ENCODE results near the gene FXR2. TPM values are rescaled to one million over a fixed set of nuclear protein-coding genes. Genes with fewer than 3 reads are reported as not detected.

The FXR2 gene
- total RNA-seq, 1 experiment from 2014 or later = 49.7 TPM

GRCh38 chr17:7610641-7611040 is 4.1 kb downstream of the FXR2 start:
- ChIA-PET RAD21 (ENCODE audit: low non-redundant PET in 1 of 2, low total read pairs in 2 of 2, uncharacterized antibody in 2 of 2, unreplicated experiment in 2 of 2) (no interaction called here), POLR2A (interaction anchor here (1.0 kb wide), 1 partner anchor 75 kb away, joined by 4 read pairs; no protein-coding TSS in a partner anchor), CTCF (no interaction called here)
- no peak overlapping the region for H2AFZ ChIP-seq (ENCODE audit: low read depth, low read length, poor library complexity, severe bottlenecking)
- H3K27ac ChIP-seq (ENCODE audit: low read depth, low read length) = no peak overlapping the region
- 0 out of 2 replicates have a peak, but pooled peaks cover 3% of the 10 kb centered on the region for H4K20me1 ChIP-seq (ENCODE audit: insufficient read depth)
- H3K36me3 ChIP-seq (ENCODE audit: control insufficient read depth in 1 of 2, insufficient read depth in 2 of 2, low read length in 2 of 2) = peaks cover 12 to 26% of the 10 kb centered on the region in 2 experiments
- H3K9ac ChIP-seq (ENCODE audit: low read length) = no peak overlapping the region
- intact Hi-C loops (cut with micrococcal nuclease) = no loop called here
- H3K9me2 ChIP-seq (ENCODE audit: insufficient read depth) = no peaks in the 10 kb centered on the region
- ATAC-seq (no peak), DNase-seq (ENCODE audit: low read depth, low spot score) (no peak)
- TF ChIP-seq SP1 (IDR thresholded peaks at IDR 0.05; ENCODE audit: low read depth) = no peak
- no peak for TF ChIP-seq ELF1 (IDR thresholded peaks at IDR 0.05; ENCODE audit: borderline replicate concordance, low read depth)
- no peak for TF ChIP-seq REST (IDR thresholded peaks at IDR 0.05; ENCODE audit: low read depth)
- no peak for TF ChIP-seq ZNF274 (IDR thresholded peaks at IDR 0.05; ENCODE audit: low read depth, low read length)
- no peak for TF ChIP-seq FOSL1 (IDR thresholded peaks at IDR 0.05; ENCODE audit: low read depth)
- TF ChIP-seq POLR2A (IDR thresholded peaks at IDR 0.05; ENCODE audit: borderline replicate concordance, extremely low read depth, insufficient read depth, insufficient read length) = no peak
- TF ChIP-seq CTCF (IDR thresholded peaks at IDR 0.05 in 2 of 3, conservative IDR thresholded peaks at IDR 0.05 in 1 of 3; ENCODE audit: borderline replicate concordance in 1 of 3, insufficient read depth in 1 of 3, low read depth in 2 of 3, low read length in 2 of 3) = no peak
- no peak for TF ChIP-seq CEBPB (IDR thresholded peaks at IDR 0.05; ENCODE audit: low read depth)
- BruUV-seq (replicated peaks) = no TSS peak
- H3K4me3 ChIP-seq (replicated peaks in 1 of 2; ENCODE audit: low read depth in 1 of 2, low read length in 2 of 2) = no peak overlapping the region
- H3K9me3 ChIP-seq (ENCODE audit: control insufficient read depth in 1 of 2, insufficient read depth in 1 of 2, low read depth in 1 of 2, low read length in 2 of 2) = no peaks in the 10 kb centered on the region
- H3K27me3 ChIP-seq (ENCODE audit: insufficient read depth, low read length) = no peaks in the 10 kb centered on the region
- peaks cover 83% of the 10 kb centered on the region for H3K79me2 ChIP-seq (ENCODE audit: insufficient read depth, low read length)
- peaks cover 10 to 18% of the 10 kb centered on the region in 2 experiments for H3K4me1 ChIP-seq (ENCODE audit: control insufficient read depth in 1 of 2, insufficient read depth in 2 of 2, low read length in 2 of 2)
- no peak overlapping the region for H3K4me2 ChIP-seq (ENCODE audit: low read length)
